ENCODE measurements around the gene CLCN5.

DNA sequence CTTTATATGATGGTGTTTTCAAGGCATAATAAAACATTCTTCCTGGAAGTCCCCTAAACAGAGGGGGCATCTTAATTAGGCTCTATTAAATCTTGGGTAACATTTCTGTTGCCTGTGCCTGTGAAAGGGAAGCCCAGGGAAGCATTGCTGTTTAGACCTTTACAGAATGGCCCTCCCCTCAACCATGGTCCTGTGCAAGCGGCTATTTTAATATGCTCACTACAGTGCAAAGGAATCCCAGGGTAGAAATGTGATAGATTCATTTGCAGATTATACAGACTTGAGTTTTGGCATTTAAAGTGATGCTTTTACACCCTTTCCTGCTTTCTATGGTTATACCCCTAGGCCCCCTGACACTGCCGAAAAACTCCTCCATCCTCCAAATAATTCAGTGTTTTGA, 65.3 kb downstream of the CLCN5 start:
- TF ChIP-seq, protein P1, sequence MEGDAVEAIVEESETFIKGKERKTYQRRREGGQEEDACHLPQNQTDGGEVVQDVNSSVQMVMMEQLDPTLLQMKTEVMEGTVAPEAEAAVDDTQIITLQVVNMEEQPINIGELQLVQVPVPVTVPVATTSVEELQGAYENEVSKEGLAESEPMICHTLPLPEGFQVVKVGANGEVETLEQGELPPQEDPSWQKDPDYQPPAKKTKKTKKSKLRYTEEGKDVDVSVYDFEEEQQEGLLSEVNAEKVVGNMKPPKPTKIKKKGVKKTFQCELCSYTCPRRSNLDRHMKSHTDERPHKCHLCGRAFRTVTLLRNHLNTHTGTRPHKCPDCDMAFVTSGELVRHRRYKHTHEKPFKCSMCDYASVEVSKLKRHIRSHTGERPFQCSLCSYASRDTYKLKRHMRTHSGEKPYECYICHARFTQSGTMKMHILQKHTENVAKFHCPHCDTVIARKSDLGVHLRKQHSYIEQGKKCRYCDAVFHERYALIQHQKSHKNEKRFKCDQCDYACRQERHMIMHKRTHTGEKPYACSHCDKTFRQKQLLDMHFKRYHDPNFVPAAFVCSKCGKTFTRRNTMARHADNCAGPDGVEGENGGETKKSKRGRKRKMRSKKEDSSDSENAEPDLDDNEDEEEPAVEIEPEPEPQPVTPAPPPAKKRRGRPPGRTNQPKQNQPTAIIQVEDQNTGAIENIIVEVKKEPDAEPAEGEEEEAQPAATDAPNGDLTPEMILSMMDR (IDR thresholded peaks at IDR 0.05), result no peak
- no peak for TF ChIP-seq POLR2A (IDR thresholded peaks at IDR 0.05)
